Stimulated activated naive CD4-positive, alpha-beta T cell treated with Interleukin-2 at 50 U/mL for 16 hours (primary cell): ENCODE measurements around the gene SYNE1.
"Not testable (repeated sequence)": the region's sequence is repeated elsewhere in the genome, so short reads cannot be mapped to it uniquely, and the experiment has no call there.

ENCODE experiments used
- DNase-seq: peaks from one replicate; lab custom pipeline; 2025; lab: John Stamatoyannopoulos, UW

Gene SYNE1, protein sequence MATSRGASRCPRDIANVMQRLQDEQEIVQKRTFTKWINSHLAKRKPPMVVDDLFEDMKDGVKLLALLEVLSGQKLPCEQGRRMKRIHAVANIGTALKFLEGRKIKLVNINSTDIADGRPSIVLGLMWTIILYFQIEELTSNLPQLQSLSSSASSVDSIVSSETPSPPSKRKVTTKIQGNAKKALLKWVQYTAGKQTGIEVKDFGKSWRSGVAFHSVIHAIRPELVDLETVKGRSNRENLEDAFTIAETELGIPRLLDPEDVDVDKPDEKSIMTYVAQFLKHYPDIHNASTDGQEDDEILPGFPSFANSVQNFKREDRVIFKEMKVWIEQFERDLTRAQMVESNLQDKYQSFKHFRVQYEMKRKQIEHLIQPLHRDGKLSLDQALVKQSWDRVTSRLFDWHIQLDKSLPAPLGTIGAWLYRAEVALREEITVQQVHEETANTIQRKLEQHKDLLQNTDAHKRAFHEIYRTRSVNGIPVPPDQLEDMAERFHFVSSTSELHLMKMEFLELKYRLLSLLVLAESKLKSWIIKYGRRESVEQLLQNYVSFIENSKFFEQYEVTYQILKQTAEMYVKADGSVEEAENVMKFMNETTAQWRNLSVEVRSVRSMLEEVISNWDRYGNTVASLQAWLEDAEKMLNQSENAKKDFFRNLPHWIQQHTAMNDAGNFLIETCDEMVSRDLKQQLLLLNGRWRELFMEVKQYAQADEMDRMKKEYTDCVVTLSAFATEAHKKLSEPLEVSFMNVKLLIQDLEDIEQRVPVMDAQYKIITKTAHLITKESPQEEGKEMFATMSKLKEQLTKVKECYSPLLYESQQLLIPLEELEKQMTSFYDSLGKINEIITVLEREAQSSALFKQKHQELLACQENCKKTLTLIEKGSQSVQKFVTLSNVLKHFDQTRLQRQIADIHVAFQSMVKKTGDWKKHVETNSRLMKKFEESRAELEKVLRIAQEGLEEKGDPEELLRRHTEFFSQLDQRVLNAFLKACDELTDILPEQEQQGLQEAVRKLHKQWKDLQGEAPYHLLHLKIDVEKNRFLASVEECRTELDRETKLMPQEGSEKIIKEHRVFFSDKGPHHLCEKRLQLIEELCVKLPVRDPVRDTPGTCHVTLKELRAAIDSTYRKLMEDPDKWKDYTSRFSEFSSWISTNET (N-terminal part only)

DNA sequence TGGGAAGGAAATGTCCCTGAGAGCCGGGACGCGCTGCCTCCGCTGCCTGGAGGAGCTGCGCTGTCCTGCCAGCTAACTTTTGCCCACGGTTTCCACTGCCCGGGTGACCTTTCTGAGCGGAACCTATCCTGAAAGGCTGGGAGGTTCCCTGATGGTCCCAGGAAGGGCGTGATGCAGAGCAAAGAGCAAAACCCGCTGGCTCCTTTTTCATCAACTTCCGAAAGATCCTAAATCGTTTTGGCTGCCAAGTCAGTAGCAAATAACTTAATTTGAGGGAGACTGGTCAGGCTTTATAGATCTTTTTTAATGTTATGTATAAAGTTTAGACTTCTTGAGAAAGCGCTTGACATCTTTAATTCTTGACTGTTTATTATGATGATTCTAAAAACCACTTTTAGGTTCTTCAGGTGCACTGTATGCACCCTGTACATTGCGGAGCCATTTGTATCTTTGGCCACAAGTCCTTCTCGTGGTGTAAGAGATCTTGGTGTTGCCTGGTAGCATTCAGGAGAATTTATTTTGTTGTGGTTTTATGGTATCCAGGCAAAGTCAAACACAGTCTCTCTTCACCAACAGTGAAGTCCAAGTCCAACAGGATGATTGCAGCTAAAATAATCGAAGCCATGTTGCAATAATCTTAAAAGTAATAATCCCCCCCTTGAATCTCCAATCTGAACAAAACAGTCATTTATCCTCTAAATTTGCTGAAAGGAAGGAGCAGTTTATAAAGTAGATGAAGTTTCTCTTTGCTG, at the start of gene SYNE1:
SYNE1 (minus strand) TSS at position 67 of the 752 bp plus-strand sequence. CDS start 9,031 bp downstream, outside the sequence.
- no peak for DNase-seq

DNA sequence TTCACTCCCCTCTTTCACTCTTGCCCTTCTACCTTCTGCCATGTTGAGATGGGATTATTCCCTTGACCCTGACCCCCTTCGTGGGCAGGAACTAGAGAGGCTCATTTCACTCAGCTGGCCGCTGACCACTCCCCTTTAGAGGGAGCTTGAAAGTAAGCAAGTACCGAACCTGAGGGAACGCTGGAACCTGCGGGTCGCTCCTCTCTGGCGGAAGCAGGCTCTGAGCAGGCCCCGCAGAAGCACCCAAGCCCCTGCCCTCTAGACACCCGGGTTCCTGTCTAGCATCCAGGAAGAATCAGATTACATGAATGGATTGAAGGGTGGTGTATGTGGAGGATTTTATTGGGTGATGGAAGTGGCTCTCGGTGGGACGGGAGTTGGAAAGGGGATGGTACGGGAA, 48.7 kb upstream of the SYNE1 start:
- no peak for DNase-seq

DNA sequence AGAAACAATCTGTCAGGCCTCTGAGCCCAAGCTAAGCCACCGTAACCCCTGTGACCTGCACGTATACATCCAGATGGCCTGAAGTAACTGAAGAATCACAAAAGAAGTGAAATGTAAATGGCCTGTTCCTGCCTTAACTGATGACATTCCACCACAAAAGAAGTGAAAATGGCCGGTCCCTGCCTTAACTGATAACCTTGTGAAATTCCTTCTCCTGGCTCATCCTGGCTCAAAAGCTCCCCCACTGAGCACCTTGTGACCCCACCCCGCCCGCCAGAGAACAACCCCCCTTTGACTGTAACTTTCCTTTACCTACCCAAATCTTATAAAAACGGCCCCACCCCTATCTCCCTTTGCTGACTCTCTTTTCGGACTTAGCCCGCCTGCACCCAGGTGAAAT, 45.8 kb upstream of the SYNE1 start:
- DNase-seq, result not testable (repeated sequence)

DNA sequence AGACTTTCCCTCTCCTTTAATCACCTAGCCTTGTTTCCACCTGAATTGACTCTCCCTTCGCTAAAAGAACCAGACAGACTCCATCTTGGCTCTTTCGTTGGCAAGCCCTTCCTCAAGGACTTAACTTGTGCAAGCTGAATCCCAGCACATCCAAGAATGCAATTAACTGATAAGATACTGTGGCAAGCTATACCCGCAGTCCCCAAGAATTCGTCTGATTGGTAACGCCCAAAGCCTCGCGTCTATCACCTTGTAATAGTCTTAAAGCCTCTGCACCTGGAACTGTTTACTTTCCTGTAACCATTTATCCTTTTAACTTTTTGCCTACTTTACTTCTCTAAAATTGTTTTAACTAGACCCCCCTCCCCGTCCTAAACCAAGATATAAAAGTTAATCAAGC, 45.0 kb upstream of the SYNE1 start:
- DNase-seq, result no peak

DNA sequence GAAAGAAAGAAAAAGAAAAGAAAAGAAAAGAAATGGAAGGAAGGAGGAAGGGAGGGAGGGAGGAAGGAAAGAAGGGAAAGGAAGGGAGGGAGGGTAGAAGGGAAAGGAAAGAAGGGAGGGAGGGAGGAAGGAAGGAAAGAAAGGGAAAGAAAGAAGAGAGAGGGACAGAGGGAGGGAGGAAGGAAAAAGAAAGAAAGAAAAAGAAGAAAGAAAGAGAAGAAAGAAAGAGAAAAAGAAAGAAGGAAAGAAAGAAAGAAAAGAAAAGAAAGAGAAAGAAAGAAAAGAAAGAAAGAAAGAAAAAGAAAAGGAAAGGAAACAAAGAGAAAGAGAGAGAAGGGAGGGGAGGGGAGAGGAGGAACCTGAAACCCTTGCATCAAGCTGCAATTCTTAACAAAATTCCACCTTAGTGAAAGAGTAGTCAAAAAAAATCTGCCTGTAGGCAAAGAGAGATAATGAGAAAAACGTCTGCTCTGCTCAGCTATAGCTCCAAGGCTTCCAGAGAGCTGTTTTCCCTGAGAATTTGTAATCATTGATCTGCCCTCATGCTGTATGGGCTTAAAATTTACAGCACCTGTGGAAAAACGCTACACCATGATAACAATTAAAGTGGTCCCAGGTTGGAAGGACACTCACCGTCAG, 43.8 kb upstream of the SYNE1 start:
- DNase-seq, result no peak

DNA sequence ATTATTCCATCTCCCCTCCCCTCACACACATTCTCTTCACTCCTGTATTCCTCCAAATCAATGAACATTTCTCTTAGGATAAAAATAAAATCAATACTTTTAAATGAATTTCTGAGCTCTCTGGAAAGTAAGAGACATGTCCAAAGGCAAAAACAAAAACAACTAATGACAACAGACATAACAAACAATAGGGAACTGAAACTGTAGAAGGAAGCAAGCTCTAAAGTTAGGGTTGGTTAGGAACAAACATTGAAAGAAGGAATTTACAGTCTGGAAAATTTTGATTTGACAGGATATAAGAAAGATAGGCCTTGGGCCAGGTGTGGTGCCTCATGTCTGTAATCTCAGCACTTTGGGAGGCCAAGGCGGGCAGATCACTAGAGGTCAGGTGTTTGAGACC, 43.0 kb upstream of the SYNE1 start:
- DNase-seq, result no peak

DNA sequence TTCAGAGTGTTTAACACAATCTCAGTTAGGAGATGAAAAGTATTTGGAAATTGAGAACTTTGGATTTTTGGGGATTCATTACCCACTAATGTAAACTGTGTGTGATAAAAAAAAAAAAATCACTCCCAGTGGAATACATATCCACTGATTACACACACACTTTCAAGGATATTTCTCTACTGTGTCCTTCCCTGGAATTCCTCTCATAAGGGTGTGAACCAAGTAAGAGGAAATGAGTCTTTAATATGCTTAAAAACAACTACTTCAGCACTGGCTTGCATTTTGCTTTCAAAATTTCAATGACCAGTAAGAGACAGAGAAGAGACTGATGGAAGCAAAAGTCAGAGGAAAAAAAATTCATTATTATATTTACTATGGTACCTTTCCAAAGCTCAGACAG, 36.1 kb upstream of the SYNE1 start:
- no peak for DNase-seq

DNA sequence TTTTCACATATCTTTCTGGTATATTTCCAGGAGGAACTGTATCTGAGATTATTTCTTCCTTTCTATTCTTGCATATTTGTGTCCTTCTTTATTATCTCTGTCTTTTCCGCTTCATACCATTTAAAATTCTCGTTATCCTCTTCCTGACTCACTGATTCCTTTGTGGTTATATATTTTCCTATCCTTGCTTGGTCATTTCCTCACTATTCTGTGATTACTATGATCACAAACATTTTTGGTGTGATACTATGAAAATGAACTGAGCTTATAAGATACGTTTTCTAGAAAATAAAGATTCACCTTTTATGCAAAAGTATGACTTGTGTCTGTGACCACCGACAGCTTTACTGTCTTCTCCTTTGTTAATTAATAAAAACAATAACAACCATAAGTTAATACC, 34.0 kb upstream of the SYNE1 start:
- DNase-seq, result no peak

DNA sequence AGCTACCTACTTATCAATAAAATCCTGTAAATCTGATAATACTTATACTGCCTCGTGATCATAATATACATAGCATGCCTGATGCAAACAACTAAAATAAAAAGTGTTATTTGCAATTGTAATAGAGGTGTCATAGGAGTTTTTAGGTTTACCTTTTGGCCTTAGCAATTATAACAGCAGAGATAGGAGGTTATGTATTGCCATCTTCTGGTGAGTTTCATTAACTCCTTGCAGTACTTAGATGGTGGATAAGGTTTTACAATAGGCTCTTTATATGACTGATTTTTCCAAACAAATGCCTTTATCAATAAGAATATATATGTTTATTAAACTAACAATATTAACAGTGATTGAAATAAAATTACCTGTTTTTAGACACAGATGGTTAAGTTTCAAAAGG, 32.7 kb upstream of the SYNE1 start:
- no peak for DNase-seq

DNA sequence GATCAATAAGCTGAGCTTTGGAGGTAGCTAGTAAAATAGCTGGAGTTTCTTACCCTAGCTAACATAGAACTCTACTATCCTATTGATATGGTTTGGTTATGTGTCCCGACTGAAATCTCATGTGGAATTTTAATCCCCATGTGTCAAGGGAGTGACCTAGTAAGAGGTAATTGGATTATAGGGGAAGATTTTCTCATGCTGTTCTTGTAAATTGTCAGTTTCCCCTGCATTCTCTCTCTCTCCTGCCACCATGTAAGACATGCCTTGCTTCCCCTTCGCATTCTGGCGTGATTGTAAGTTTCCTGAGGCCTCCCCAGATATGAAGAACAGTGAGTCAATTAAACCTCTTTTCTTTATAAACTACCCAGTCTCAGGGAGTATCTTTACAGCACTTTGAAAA, 24.6 kb upstream of the SYNE1 start:
- no peak for DNase-seq

DNA sequence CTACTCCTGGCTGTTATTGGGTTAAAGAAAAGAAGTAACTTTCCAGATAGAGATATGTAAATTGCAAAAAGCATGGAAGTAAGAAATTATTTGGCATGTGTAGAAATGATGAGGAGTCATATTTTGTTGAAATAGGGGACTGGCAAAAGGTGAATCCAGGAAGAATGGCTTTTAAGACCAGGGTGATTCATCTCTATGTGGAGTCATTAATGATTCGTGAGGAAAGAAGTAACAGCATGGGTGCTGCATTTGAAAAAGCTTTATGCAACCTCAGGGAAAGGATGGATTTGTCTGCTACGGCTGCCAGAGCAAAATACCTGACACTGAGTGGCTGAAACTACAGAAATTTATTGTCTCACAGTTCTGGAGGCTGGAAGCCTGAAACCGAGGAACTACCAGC, 14.8 kb upstream of the SYNE1 start:
- no peak for DNase-seq

DNA sequence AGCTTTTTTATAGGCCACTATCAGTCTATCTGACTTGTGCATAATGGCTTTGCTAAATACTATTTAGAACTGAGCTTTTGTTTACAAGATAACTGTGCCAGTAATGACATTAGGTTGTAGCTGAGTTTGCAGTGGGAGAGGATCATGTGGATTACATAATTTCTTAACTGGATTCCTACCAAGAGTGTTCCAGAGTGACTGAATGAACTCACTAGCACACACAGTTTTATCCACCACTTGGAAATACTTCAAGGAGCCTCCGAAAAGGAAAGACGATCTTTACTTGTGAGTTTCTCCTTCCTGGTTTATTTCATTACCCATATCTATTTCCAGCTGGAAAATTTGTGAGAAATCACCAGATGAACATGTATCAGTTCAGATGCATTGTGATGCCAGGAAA, 10.9 kb upstream of the SYNE1 start:
- no peak for DNase-seq

DNA sequence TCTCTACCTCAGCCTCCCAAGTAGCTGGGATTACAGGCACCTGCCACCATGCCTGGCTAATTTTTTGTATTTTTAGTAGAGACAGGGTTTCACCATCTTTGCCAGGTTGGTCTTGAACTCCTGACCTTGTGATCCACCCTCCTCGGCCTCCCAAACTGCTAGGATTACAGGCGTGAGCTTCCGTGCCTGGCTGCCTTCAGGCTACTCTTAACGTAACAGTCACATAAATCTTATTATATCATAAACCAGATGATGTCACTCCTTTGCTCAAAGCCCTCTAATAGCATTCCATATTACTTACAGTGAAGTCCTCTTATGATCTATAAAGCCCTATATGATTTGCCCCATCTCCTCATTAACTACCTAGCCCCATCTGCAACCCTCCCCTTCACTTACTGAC, 9.6 kb upstream of the SYNE1 start:
- not testable (repeated sequence) for DNase-seq

DNA sequence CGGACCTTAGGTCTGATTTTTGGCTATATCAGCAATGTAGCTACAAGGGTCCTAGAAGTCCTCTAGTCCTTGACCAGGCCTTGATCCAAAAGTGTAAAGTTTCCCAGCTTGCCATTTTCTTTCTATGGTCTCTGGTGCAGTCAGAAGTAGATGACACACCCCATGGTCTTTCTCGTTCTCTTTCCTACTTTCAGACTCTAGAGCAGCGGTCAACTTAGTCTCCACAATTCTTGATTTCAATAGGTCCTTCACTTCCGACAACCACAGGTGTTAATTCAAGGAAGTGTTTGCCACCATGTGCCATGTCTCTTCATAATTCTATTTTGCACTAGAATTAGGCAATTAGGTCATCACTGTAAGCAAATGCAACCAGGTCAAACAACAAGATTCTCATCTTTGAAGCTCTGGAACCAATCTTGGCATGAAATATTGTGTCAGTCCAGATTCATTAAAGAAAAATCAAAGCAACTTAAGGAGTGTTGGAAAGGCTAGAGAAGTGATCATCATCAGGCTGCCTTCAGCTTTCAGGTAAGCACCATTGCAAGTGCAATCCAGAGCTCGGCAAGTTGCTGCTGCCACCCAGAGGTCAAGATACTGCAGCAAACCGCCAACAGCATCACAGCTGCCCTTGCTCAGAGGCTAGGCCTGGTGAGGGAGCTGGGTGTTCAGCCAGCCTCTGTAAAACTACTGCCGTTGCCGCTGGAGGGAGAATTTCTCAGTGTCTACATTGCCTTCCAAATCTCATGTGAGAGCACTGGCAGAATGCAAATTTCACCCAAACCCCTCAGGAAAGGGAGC, 5.6 kb upstream of the SYNE1 start:
- DNase-seq, result no peak

DNA sequence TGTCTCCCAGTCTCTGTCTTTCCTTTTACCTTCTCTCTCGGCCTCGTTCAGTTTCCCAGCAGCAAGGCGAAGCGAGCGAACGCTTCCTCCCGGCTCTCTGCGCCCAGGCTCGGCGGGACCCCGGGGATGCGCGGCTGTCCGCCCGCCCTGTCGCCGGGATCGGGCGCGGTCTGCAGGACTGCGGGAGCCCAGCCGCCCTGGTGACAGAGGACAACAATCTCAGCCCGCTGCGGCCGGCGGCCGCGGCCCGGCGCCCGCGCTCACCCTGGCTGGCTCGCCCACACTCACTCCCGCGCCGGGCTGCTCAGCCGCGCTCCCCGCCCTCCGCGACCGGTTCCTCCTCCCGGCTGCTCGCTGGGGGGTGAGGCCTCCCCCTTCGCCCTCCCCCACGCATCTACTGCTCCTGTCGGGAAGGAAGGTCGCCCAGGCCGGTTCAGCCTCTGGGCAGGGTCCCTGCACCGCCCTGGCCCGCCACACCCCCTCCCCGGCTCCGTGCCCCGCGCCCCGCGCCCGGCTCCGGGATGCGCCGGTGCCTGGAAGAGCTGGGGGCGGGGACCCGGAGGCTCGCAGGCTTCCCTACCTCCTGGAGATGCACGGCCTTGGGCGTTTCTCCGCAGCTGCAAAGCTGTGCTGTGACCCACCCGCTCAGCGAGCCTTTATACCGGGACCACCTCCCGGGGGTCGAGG, 410 bp downstream of the SYNE1 start:
- DNase-seq, result no peak

DNA sequence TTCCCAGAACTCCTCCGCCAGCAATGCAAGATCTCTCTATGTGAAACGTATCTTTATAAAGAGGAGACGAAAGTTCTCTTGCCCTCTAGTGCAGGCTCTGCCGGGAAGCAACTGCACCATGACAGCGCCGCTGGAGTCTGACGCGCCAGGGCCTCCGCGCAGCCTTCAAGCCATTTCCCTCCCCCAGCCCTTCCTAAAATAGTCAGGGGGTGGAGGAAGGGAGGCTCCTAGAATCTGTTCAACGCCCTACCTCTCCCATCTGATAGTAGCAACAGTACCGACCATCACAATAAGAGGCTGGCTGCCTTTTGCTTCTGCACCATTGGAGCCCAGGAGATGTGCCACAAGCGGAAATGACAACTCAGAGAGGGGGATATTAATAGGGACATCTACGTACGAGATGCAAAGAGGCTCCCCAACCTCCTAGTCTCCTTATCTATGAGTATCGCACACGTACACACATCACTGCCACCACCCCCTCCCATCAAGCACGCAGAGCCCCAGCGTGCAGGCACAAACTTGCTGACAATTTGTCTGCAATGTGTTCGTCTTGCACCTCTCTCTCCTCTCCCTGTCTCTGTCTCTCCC, 1.0 kb downstream of the SYNE1 start:
- DNase-seq, result no peak

DNA sequence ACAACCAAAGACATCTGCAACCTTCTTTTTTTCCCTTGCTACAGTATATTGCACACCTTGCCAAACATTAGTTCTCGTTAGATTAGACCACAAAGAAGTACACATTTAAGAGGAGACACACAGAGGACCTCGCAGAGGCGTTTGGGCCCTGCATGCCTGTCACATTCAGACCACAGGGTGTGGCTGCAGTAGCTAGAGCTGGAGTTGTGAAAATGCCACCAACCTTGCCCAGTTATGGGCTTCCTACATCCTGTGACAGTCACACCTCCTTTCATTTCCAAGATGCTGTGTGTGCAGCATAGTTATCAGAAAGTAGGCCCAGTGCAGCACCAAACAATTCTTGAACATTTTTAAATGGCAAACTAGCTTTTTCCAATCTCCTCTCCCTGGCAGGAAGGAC, 2.4 kb downstream of the SYNE1 start:
- DNase-seq, result no peak

DNA sequence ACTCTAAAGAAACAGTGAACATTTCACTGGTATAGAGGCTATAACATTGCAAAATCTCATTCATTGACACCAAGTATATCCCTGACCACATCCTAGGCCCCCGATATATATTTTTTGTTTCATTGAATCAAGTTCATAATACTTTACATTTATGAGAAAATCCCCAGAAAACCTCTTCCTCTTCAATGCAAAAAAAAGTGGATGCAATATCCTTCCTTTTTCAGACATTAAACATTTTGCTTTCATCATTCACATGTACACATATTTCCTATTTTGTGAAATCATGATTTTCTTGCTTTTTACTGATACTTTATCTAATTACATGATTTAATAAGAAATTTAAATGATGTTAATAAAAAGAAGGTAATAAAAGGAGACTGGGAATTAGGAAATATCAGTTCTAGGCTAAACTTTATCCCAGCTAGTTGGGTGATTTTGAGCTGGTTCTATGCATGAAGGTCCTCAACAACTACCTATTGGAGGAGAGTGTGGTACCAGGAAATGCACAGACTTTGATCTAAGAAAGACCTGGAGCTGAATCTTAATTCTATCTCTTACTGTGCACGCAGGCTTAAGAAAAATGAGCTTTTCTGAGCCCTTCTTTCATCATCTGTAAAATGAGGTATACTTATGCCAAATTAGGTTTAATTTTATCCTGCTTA, 4.9 kb downstream of the SYNE1 start:
- DNase-seq, result no peak

DNA sequence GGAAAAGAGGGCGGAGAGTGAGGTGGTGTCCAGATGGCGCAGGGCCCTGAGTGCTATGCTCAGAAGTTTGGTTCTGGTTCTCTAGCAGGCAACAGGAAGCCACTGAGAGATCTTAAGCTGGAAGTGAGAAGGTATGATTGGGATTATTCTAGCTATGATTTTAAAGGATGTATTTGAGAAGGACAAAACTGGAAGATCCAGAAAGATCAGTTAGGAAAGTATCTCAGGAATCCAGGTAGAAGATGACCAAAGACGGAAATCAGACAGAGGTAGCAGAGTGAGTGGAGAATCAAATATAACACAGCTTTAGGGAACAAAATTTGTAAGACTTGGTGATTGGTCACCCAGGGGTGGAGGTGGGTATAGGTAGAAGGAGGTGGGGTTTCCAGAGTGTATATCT, 5.8 kb downstream of the SYNE1 start:
- DNase-seq, result no peak
